Effector CD4-positive, alpha-beta T cell (primary cell): Measurements from ENCODE around the gene SRM.

ENCODE experiments used
- DNase-seq: peaks from one replicate; pipeline ENCODE4 v3.0.0-alpha.2; 2020

SRM gene

DNA sequence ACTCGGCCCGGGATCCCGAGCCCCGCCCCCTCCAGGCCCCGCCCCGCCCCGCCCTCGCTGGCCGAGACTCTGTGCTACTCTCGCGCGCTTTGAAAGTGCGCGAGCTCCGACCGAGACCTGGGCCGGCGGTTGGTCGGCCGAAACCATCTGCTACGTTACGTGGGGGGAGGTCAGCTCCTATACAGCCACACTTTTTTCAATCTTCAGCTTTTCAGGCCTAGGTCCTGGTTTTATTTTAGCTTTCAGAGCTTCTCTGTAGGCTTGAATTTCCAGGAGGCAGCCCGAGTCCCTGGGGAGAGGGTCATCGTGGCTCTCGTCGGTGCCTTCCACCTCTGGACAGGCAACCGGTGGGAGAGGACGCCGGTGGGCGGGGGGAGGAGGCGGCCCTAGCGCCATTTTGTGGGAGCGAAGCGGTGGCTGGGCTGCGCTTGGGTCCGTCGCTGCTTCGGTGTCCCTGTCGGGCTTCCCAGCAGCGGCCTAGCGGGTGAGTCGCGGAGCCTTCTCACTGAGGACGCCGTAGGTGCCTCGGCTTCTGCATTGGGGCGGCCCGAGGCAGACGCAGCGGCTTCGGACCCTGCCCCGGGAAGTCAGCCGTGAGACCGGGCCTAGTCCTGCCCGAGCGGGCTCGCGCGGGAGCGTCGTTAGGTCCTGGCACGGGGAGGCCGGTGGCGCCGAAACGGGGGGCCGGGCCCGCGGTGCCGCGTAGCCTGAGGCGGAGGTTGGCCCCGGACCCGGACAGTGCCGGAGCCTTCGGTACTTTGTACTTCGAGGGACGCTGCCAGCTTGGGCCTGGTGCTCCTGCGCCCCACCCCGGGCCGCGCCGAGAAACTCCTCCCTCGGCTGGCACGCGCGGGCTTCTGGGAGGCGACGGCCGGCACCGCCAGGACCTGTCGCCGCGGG is 47.3 kb downstream of the SRM start, which contains the start of gene TARDBP:
Gene TARDBP, plus strand, starts transcription at position 395 of the 900 bp plus-strand sequence. CDS start 1,074 bp downstream, outside the sequence.
- DNase-seq: peak; percentile 85
